Transverse colon (tissue), 4 donors: ENCODE results near the gene CYP4F11.

Experiments
- EP300 ChIP-seq: sonication (generic); formaldehyde crosslinking; IDR thresholded peaks from one replicate; pipeline ENCODE4 v1.6.1; 2017; ENCODE audit warnings: antibody characterized with exemption, low read depth
- POLR2A ChIP-seq: fragments of 450-650 bp; IDR thresholded peaks from one replicate; pipeline ENCODE4 v1.6.1; 2016; ENCODE audit warnings: antibody characterized with exemption, mild to moderate bottlenecking, moderate library complexity
- POLR2AphosphoS5 ChIP-seq, 3 donors: sonication (generic); formaldehyde crosslinking; IDR thresholded peaks; one replicate each; pipeline ENCODE4 v1.6.1; 2016; ENCODE audit warnings: antibody characterized with exemption in 3 of 3
- TF ChIP-seq, protein P1 (sequence below), 5 experiments: fragments of 200-600 bp in 3 of 5; fragments of 450-650 bp in 2 of 5; sonication (generic) in 3 of 5; IDR thresholded peaks; 1 replicate in 2 of 5; 2 replicates in 3 of 5; pipeline ENCODE4 v1.5.1; 2016 to 2017; ENCODE audit warnings: antibody characterized with exemption in 5 of 5, inconsistent platforms in 3 of 5, mild to moderate bottlenecking in 2 of 5, moderate library complexity in 1 of 5

DNA sequence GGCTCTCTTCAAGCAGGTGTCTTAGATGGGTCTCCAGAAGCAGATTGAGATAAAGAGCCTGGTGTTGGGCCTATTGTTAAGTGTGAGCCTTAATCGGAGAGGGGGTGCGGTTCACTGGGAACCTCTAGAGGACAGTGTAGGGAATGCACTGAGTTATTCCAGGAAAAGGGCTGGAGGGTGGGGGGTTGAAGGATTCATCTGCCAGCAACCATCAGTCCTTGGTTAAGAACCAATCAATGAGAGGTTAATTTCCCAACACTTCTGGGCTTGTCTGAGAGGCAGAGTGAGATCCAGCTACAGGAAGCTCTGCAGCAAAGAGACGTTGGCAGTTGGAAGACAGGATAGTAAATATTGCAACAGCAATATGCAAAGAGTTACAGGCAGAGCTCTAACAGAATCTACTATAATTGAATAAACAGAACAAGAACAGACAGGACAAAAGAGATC is 65.2 kb downstream of the CYP4F11 start:
- TF ChIP-seq, protein P1, sequence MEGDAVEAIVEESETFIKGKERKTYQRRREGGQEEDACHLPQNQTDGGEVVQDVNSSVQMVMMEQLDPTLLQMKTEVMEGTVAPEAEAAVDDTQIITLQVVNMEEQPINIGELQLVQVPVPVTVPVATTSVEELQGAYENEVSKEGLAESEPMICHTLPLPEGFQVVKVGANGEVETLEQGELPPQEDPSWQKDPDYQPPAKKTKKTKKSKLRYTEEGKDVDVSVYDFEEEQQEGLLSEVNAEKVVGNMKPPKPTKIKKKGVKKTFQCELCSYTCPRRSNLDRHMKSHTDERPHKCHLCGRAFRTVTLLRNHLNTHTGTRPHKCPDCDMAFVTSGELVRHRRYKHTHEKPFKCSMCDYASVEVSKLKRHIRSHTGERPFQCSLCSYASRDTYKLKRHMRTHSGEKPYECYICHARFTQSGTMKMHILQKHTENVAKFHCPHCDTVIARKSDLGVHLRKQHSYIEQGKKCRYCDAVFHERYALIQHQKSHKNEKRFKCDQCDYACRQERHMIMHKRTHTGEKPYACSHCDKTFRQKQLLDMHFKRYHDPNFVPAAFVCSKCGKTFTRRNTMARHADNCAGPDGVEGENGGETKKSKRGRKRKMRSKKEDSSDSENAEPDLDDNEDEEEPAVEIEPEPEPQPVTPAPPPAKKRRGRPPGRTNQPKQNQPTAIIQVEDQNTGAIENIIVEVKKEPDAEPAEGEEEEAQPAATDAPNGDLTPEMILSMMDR (IDR thresholded peaks at IDR 0.05): peak; percentile 63 to 70 (median 67)
- TF ChIP-seq POLR2A (no peak), POLR2AphosphoS5 (IDR thresholded peaks at IDR 0.05) (no peak), EP300 (no peak)
